HepG2 (cell line): ENCODE data around the gene SIK3. TPM values are rescaled to one million over a fixed set of nuclear protein-coding genes. Genes with fewer than 3 reads are reported as not detected.

Source experiments
- ARNTL ChIP-seq: sonication (generic); formaldehyde crosslinking; IDR thresholded peaks from 2 replicates; pipeline ENCODE4 v1.4.0; 2020; ENCODE audit warnings: mild to moderate bottlenecking, missing genetic modification reagents
- CBX5 ChIP-seq: sonication (generic); formaldehyde crosslinking; IDR thresholded peaks from 2 replicates; pipeline ENCODE4 v1.4.0; 2020; ENCODE audit warnings: missing genetic modification reagents, borderline replicate concordance
- DR1 ChIP-seq: sonication (generic); formaldehyde crosslinking; IDR thresholded peaks from 2 replicates; pipeline ENCODE4 v1.8.0; 2021; ENCODE audit warnings: mild to moderate bottlenecking, missing genetic modification reagents, inconsistent platforms
- FIP1L1 ChIP-seq: fragments of 200-400 bp; formaldehyde crosslinking; IDR thresholded peaks from 2 replicates; pipeline ENCODE4 v1.6.1; 2018; ENCODE audit warnings: low read depth, mild to moderate bottlenecking, low read length, moderate library complexity, borderline replicate concordance; ENCODE audit not compliant: insufficient read depth
- GPN1 ChIP-seq: sonication (generic); formaldehyde crosslinking; IDR thresholded peaks from 2 replicates; pipeline ENCODE4 v1.5.1; 2020; ENCODE audit warnings: missing genetic modification reagents, borderline replicate concordance
- LBX2 ChIP-seq: sonication (generic); formaldehyde crosslinking; IDR thresholded peaks from 2 replicates; pipeline ENCODE4 v1.5.0; 2020; ENCODE audit warnings: missing genetic modification reagents, mild to moderate bottlenecking, borderline replicate concordance
- RAD51 ChIP-seq: fragments of 450-650 bp; IDR thresholded peaks from 2 replicates; pipeline ENCODE4 v1.6.1; 2016; ENCODE audit warnings: borderline replicate concordance
- SOX13 ChIP-seq, 3 experiments: fragments of 450-650 bp in 1 of 3; sonication (generic) in 1 of 3; formaldehyde crosslinking in 1 of 3; IDR thresholded peaks in 2 of 3; conservative IDR thresholded peaks in 1 of 3; 2 replicates each; pipeline versions ENCODE4 v1.5.0 to v1.6.1; 2016 to 2020; ENCODE audit warnings: antibody characterized with exemption in 1 of 3, mild to moderate bottlenecking in 1 of 3, missing compliant biosample characterization in 1 of 3, missing genetic modification reagents in 1 of 3, moderate library complexity in 1 of 3
- SRY ChIP-seq: sonication (generic); formaldehyde crosslinking; IDR thresholded peaks from 2 replicates; pipeline ENCODE4 v1.8.0; 2022; ENCODE audit warnings: mild to moderate bottlenecking, missing genetic modification reagents
- ZBTB26 ChIP-seq: IDR thresholded peaks from 2 replicates; pipeline ENCODE4 v1.6.1; 2016; ENCODE audit warnings: missing compliant biosample characterization, missing genetic modification reagents, borderline replicate concordance
- ZNF232 ChIP-seq: sonication (generic); formaldehyde crosslinking; IDR thresholded peaks from 2 replicates; pipeline ENCODE4 v1.4.0; 2020; ENCODE audit warnings: missing genetic modification reagents, borderline replicate concordance
- ZNF276 ChIP-seq: sonication (generic); formaldehyde crosslinking; IDR thresholded peaks from 2 replicates; pipeline ENCODE4 v1.4.0; 2020; ENCODE audit warnings: mild to moderate bottlenecking, low read depth, missing genetic modification reagents
- ZNF772 ChIP-seq: sonication (generic); formaldehyde crosslinking; IDR thresholded peaks from 2 replicates; pipeline ENCODE4 v1.5.0; 2020; ENCODE audit warnings: mild to moderate bottlenecking, missing genetic modification reagents
- ZNF790 ChIP-seq: sonication (generic); formaldehyde crosslinking; IDR thresholded peaks from 2 replicates; pipeline ENCODE4 v1.8.0; 2022; ENCODE audit warnings: missing genetic modification reagents, mild to moderate bottlenecking, borderline replicate concordance
- ZSCAN25 ChIP-seq: sonication (generic); formaldehyde crosslinking; IDR thresholded peaks from 2 replicates; pipeline ENCODE4 v1.8.0; 2022; ENCODE audit warnings: mild to moderate bottlenecking, missing genetic modification reagents
- polyA plus RNA-seq, 8 experiments: library from polyadenylated mRNA; depleted of rRNA in 3 of 8; stranded (reverse) in 7 of 8; unstranded in 1 of 8; fragments of >200 nt; fragmentation: Illumina TruSeq in 4 of 8; extraction: Trizol in 4 of 8; gene quantifications; 2 replicates each; pipeline versions ENCODE4 v1.2.1 to v1.2.3, GENCODE V29; 2011 to 2016; ENCODE audit warnings: low read depth in 4 of 8, missing spikeins in 1 of 8, mixed read lengths in 1 of 8; ENCODE audit not compliant: insufficient read depth in 1 of 8
- total RNA-seq, 5 experiments: library from RNA; depleted of rRNA; stranded (reverse); fragments of >200 nt; fragmentation: Illumina TruSeq; extraction: Trizol; gene quantifications; 2 replicates each; pipeline ENCODE4 v1.2.3, GENCODE V29; 2016; ENCODE audit warnings: low read depth in 1 of 5
- TF ChIP-seq, protein P1 (sequence below): sonication (generic); formaldehyde crosslinking; IDR thresholded peaks from 2 replicates; pipeline ENCODE4 v1.5.0; 2020; ENCODE audit warnings: missing genetic modification reagents
- TF ChIP-seq, protein P2 (sequence below): sonication (generic); formaldehyde crosslinking; IDR thresholded peaks from 2 replicates; pipeline ENCODE4 v1.8.1; 2023; ENCODE audit warnings: mild to moderate bottlenecking, missing genetic modification reagents

Gene SIK3
- total and polyA plus RNA-seq, 2 of the 13 experiments (the other 11 are each of a cell fraction or from before 2014, with no cell fraction given): 5.7 to 9.8 TPM

- TF ChIP-seq ZNF276 (peak; percentile 73; the same call in 1 of the 2 replicates), ZSCAN25 (no peak), GPN1 (CRISPR knock-in tag) (0 out of 2 replicates have a peak, but pooled peaks have one; percentile 63), CBX5 (CRISPR knock-in tag) (peak; percentile 75; the same call in 1 of the 2 replicates), DR1 (peak; percentile 88), ZBTB26 (CRISPR knock-in tag) (no peak), ZNF232 (CRISPR knock-in tag) (peak; percentile 37; the same call in 1 of the 2 replicates), ZNF790 (CRISPR knock-in tag) (no peak), SRY (CRISPR knock-in tag) (0 out of 2 replicates have a peak, but pooled peaks have one; percentile 43), FIP1L1 (no peak), LBX2 (CRISPR knock-in tag) (peak; percentile 82), ZNF772 (CRISPR knock-in tag) (peak; percentile 62; the same call in 1 of the 2 replicates), ARNTL (peak; percentile 47), SOX13 (IDR thresholded peaks at IDR 0.05) (no peak), SOX13 (CRISPR knock-in tag; conservative IDR thresholded peaks at IDR 0.05 in 1 of 2, IDR thresholded peaks at IDR 0.05 in 1 of 2) (peak in 1 of 2 experiments; percentile 61; a peak in 2 of 4 replicates), RAD51 (no peak)
- TF ChIP-seq, protein P1, sequence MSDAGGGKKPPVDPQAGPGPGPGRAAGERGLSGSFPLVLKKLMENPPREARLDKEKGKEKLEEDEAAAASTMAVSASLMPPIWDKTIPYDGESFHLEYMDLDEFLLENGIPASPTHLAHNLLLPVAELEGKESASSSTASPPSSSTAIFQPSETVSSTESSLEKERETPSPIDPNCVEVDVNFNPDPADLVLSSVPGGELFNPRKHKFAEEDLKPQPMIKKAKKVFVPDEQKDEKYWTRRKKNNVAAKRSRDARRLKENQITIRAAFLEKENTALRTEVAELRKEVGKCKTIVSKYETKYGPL (CRISPR knock-in tag): no peak
- TF ChIP-seq, protein P2, sequence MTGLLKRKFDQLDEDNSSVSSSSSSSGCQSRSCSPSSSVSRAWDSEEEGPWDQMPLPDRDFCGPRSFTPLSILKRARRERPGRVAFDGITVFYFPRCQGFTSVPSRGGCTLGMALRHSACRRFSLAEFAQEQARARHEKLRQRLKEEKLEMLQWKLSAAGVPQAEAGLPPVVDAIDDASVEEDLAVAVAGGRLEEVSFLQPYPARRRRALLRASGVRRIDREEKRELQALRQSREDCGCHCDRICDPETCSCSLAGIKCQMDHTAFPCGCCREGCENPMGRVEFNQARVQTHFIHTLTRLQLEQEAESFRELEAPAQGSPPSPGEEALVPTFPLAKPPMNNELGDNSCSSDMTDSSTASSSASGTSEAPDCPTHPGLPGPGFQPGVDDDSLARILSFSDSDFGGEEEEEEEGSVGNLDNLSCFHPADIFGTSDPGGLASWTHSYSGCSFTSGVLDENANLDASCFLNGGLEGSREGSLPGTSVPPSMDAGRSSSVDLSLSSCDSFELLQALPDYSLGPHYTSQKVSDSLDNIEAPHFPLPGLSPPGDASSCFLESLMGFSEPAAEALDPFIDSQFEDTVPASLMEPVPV (CRISPR knock-in tag): no peak
These were observed 45.7 kb upstream of the SIK3 start, which contains the start of gene PAFAH1B2 (continued) for GRCh38 chr11:117143871-117144476.
